ENCODE data around the gene GPR160. TPM values are rescaled to one million over a fixed set of nuclear protein-coding genes. Genes with fewer than 3 reads are reported as not detected.

The GPR160 gene, protein sequence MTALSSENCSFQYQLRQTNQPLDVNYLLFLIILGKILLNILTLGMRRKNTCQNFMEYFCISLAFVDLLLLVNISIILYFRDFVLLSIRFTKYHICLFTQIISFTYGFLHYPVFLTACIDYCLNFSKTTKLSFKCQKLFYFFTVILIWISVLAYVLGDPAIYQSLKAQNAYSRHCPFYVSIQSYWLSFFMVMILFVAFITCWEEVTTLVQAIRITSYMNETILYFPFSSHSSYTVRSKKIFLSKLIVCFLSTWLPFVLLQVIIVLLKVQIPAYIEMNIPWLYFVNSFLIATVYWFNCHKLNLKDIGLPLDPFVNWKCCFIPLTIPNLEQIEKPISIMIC
- polyA plus RNA-seq (2013, experiment 1 of 2) = 1.3 TPM
- polyA plus RNA-seq (2013, experiment 2 of 2) = 1.3 TPM

- Histone ChIP-seq H3K27ac (ENCODE audit: low read depth, low read length, severe bottlenecking) (no peak within 1 kb of the TSS), H3K9me3 (ENCODE audit: control insufficient read depth, low read length) (no peaks in the 10 kb centered on the region), H3K4me1 (ENCODE audit: control insufficient read depth, insufficient read depth, low read length, poor library complexity, severe bottlenecking) (no peaks in the 10 kb centered on the region), H3K36me3 (ENCODE audit: control insufficient read depth, insufficient read depth, low read length) (no peaks in the 10 kb centered on the region), H3K4me3 (ENCODE audit: extremely low read depth, insufficient read depth, low read length, poor library complexity, severe bottlenecking) (peak within 1 kb of the TSS; percentile 47)
- 3 to 8% methylated on average over 44 to 72 of the region's 78 CpGs for WGBS, 2 experiments (ENCODE audit: insufficient coverage in 2 of 2)
These were observed at the start of gene GPR160 for GRCh38 chr3:170037463-170038433. GPR160 (plus strand) TSS chr3:170037995; CDS start chr3:170083973, 45,978 bp downstream.

- Histone ChIP-seq H3K4me3 (ENCODE audit: extremely low read depth, insufficient read depth, low read length, poor library complexity, severe bottlenecking) (no peak overlapping the region), H3K36me3 (ENCODE audit: control insufficient read depth, insufficient read depth, low read length) (peaks cover 57% of the 10 kb centered on the region), H3K9me3 (ENCODE audit: control insufficient read depth, low read length) (no peaks in the 10 kb centered on the region), H3K4me1 (ENCODE audit: control insufficient read depth, insufficient read depth, low read length, poor library complexity, severe bottlenecking) (no peaks in the 10 kb centered on the region), H3K27ac (ENCODE audit: low read depth, low read length, severe bottlenecking) (no peak overlapping the region)
- no CpG with 5 or more reads among the region's 4 CpGs for WGBS, 2 experiments (ENCODE audit: insufficient coverage in 2 of 2)
These were observed 47.4 kb upstream of the GPR160 start for GRCh38 chr3:169990431-169990830.

- Histone ChIP-seq H3K36me3 (ENCODE audit: control insufficient read depth, insufficient read depth, low read length) (peaks cover 47% of the 10 kb centered on the region), H3K27ac (ENCODE audit: low read depth, low read length, severe bottlenecking) (no peak overlapping the region), H3K4me3 (ENCODE audit: extremely low read depth, insufficient read depth, low read length, poor library complexity, severe bottlenecking) (no peak overlapping the region), H3K9me3 (ENCODE audit: control insufficient read depth, low read length) (no peaks in the 10 kb centered on the region), H3K4me1 (ENCODE audit: control insufficient read depth, insufficient read depth, low read length, poor library complexity, severe bottlenecking) (no peaks in the 10 kb centered on the region)
- WGBS, 2 experiments (ENCODE audit: insufficient coverage in 2 of 2) = 100% methylated on average over 1 of the region's 3 CpGs
These were observed 45.6 kb upstream of the GPR160 start for GRCh38 chr3:169992156-169992555.

DNA sequence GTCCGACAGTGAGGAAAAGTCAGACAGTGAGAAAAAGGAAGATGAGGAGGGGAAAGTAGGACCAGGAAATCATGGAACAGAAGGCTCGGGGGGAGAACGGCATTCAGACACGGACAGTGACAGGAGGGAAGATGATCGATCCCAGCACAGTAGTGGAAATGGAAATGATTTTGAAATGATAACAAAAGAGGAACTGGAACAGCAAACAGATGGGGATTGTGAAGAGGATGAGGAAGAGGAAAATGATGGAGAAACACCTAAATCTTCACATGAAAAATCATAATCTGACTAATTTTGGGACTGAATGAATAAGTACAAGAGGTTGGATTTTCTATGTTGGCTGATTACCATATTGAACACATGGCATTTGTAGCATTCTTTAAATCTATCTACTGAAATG is 45.0 kb upstream of the GPR160 start:
- Histone ChIP-seq H3K4me3 (ENCODE audit: extremely low read depth, insufficient read depth, low read length, poor library complexity, severe bottlenecking) (no peak overlapping the region), H3K4me1 (ENCODE audit: control insufficient read depth, insufficient read depth, low read length, poor library complexity, severe bottlenecking) (no peaks in the 10 kb centered on the region), H3K27ac (ENCODE audit: low read depth, low read length, severe bottlenecking) (no peak overlapping the region), H3K36me3 (ENCODE audit: control insufficient read depth, insufficient read depth, low read length) (peaks cover 40% of the 10 kb centered on the region), H3K9me3 (ENCODE audit: control insufficient read depth, low read length) (no peaks in the 10 kb centered on the region)
- WGBS, 2 experiments (ENCODE audit: insufficient coverage in 2 of 2) = 96 to 98% methylated on average over 5 of the region's 5 CpGs

GRCh38 chr3:169993761-169994160 is 44.0 kb upstream of the GPR160 start:
- no peaks in the 10 kb centered on the region for H3K9me3 ChIP-seq (ENCODE audit: control insufficient read depth, low read length)
- no peak overlapping the region for H3K4me3 ChIP-seq (ENCODE audit: extremely low read depth, insufficient read depth, low read length, poor library complexity, severe bottlenecking)
- no peaks in the 10 kb centered on the region for H3K4me1 ChIP-seq (ENCODE audit: control insufficient read depth, insufficient read depth, low read length, poor library complexity, severe bottlenecking)
- no peak overlapping the region for H3K27ac ChIP-seq (ENCODE audit: low read depth, low read length, severe bottlenecking)
- H3K36me3 ChIP-seq (ENCODE audit: control insufficient read depth, insufficient read depth, low read length) = peaks cover 38% of the 10 kb centered on the region
- WGBS, 2 experiments (ENCODE audit: insufficient coverage in 2 of 2) = no CpG with 5 or more reads among the region's 3 CpGs

DNA sequence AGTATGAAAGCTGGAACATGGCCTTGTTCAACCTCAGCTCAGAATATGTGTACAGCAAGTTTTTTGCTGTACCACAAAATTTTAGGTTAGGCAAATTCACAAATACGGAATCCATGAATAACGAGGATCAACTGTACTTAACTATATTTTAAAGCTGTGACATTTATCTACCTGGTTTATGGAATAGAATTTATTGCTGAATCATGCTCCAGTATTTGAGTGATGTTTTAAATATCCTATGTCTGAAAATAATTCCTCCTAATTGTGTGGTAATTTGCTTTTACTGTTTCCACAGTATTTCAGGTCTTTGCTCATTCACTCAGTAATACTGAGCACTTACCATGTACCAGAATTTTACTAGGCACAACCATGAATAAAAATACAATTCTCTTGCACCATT is 41.7 kb upstream of the GPR160 start:
- no CpG with 5 or more reads among the region's 2 CpGs for WGBS, 2 experiments (ENCODE audit: insufficient coverage in 2 of 2)
- Histone ChIP-seq H3K4me3 (ENCODE audit: extremely low read depth, insufficient read depth, low read length, poor library complexity, severe bottlenecking) (no peak overlapping the region), H3K36me3 (ENCODE audit: control insufficient read depth, insufficient read depth, low read length) (peaks cover 34% of the 10 kb centered on the region)

GRCh38 chr3:169998668-169999131 is 39.1 kb upstream of the GPR160 start:
- no peaks in the 10 kb centered on the region for H3K9me3 ChIP-seq (ENCODE audit: control insufficient read depth, low read length)
- H3K27ac ChIP-seq (ENCODE audit: low read depth, low read length, severe bottlenecking) = no peak overlapping the region
- WGBS, 2 experiments (ENCODE audit: insufficient coverage in 2 of 2) = 88 to 100% methylated on average over 2 of the region's 2 CpGs
- no peak overlapping the region for H3K4me3 ChIP-seq (ENCODE audit: extremely low read depth, insufficient read depth, low read length, poor library complexity, severe bottlenecking)
- H3K36me3 ChIP-seq (ENCODE audit: control insufficient read depth, insufficient read depth, low read length) = peaks cover 13% of the 10 kb centered on the region
- no peaks in the 10 kb centered on the region for H3K4me1 ChIP-seq (ENCODE audit: control insufficient read depth, insufficient read depth, low read length, poor library complexity, severe bottlenecking)

More for the DNA sequence above, 41.7 kb upstream of the GPR160 start:
- H3K4me1 ChIP-seq (ENCODE audit: control insufficient read depth, insufficient read depth, low read length, poor library complexity, severe bottlenecking) = no peaks in the 10 kb centered on the region
- no peaks in the 10 kb centered on the region for H3K9me3 ChIP-seq (ENCODE audit: control insufficient read depth, low read length)
- H3K27ac ChIP-seq (ENCODE audit: low read depth, low read length, severe bottlenecking) = no peak overlapping the region

DNA sequence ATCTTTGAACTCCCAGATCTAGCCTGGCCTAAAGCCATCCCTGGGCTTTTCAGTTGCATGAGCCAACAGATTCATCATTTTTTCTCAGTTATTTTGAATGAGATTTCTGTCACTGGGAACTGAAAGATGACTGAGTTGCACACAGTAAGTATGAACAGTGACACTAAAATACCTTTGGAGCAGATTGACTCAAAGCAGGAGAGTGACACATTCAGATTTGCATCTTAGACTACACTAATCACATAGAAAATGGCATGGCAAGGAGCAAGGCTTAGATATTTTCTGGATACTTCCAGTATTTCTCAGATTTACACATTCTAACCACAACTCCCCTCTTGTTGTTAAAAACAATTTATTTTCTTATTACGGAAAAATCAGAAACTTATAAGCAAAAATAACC is 38.4 kb upstream of the GPR160 start:
- Histone ChIP-seq H3K9me3 (ENCODE audit: control insufficient read depth, low read length) (no peaks in the 10 kb centered on the region), H3K27ac (ENCODE audit: low read depth, low read length, severe bottlenecking) (no peak overlapping the region), H3K4me3 (ENCODE audit: extremely low read depth, insufficient read depth, low read length, poor library complexity, severe bottlenecking) (no peak overlapping the region), H3K36me3 (ENCODE audit: control insufficient read depth, insufficient read depth, low read length) (peaks cover 11% of the 10 kb centered on the region), H3K4me1 (ENCODE audit: control insufficient read depth, insufficient read depth, low read length, poor library complexity, severe bottlenecking) (no peaks in the 10 kb centered on the region)
- 80 to 100% methylated on average over 1 of the region's 1 CpG for WGBS, 2 experiments (ENCODE audit: insufficient coverage in 2 of 2)

GRCh38 chr3:170000051-170000450 is 37.7 kb upstream of the GPR160 start:
- no peak overlapping the region for H3K27ac ChIP-seq (ENCODE audit: low read depth, low read length, severe bottlenecking)
- H3K4me1 ChIP-seq (ENCODE audit: control insufficient read depth, insufficient read depth, low read length, poor library complexity, severe bottlenecking) = no peaks in the 10 kb centered on the region
- WGBS, 2 experiments (ENCODE audit: insufficient coverage in 2 of 2) = 94 to 100% methylated on average over 2 of the region's 2 CpGs
- H3K36me3 ChIP-seq (ENCODE audit: control insufficient read depth, insufficient read depth, low read length) = peaks cover 8% of the 10 kb centered on the region
- no peak overlapping the region for H3K4me3 ChIP-seq (ENCODE audit: extremely low read depth, insufficient read depth, low read length, poor library complexity, severe bottlenecking)
- H3K9me3 ChIP-seq (ENCODE audit: control insufficient read depth, low read length) = no peaks in the 10 kb centered on the region

- H3K9me3 ChIP-seq (ENCODE audit: control insufficient read depth, low read length) = no peaks in the 10 kb centered on the region
- 94 to 97% methylated on average over 7 to 8 of the region's 10 CpGs for WGBS, 2 experiments (ENCODE audit: insufficient coverage in 2 of 2)
- no peak overlapping the region for H3K4me3 ChIP-seq (ENCODE audit: extremely low read depth, insufficient read depth, low read length, poor library complexity, severe bottlenecking)
- H3K36me3 ChIP-seq (ENCODE audit: control insufficient read depth, insufficient read depth, low read length) = peaks cover 3% of the 10 kb centered on the region
- no peaks in the 10 kb centered on the region for H3K4me1 ChIP-seq (ENCODE audit: control insufficient read depth, insufficient read depth, low read length, poor library complexity, severe bottlenecking)
- no peak overlapping the region for H3K27ac ChIP-seq (ENCODE audit: low read depth, low read length, severe bottlenecking)
These were observed 35.6 kb upstream of the GPR160 start for GRCh38 chr3:170002231-170002630.
